Left lung (tissue), 10 donors: ENCODE measurements around the gene CACUL1. TPM values are rescaled to one million over a fixed set of nuclear protein-coding genes. Genes with fewer than 3 reads are reported as not detected.

ENCODE experiments used
- ATAC-seq: fragments of 200-7000 bp; cut with Tn5 transposase; one replicate; pipeline ENCODE4 v1.9.1; 2020; ENCODE audit warnings: moderate library complexity
- DNase-seq, 4 donors: peaks; one replicate each; pipeline ENCODE4 v3.0.0-alpha.2; 2013 to 2020
- H3K27ac ChIP-seq, 2 donors: fragments of 200-600 bp; sonication (generic) in 1 of 2; one replicate each; pipeline versions ENCODE4 v1.5.0 to v1.8.0; 2020 to 2021
- H3K27me3 ChIP-seq, 2 donors: fragments of 200-600 bp; sonication (generic) in 1 of 2; one replicate each; pipeline versions ENCODE4 v1.5.0 to v1.8.0; 2020 to 2021
- H3K36me3 ChIP-seq, 2 donors: fragments of 200-600 bp; sonication (generic) in 1 of 2; one replicate each; pipeline versions ENCODE4 v1.5.0 to v1.8.0; 2020 to 2021
- H3K4me1 ChIP-seq, 2 donors: fragments of 200-600 bp; one replicate each; pipeline ENCODE4 v1.8.0; 2021
- H3K4me3 ChIP-seq, 2 donors: fragments of 200-600 bp; sonication (generic) in 1 of 2; one replicate each; pipeline versions ENCODE4 v1.5.0 to v1.8.0; 2020 to 2021; ENCODE audit warnings: mild to moderate bottlenecking in 1 of 2
- H3K9me3 ChIP-seq, 2 donors: fragments of 200-600 bp; sonication (generic) in 1 of 2; one replicate each; pipeline versions ENCODE4 v1.5.0 to v1.8.0; 2020 to 2021
- CTCF ChIP-seq, 2 donors: fragments of 200-600 bp; sonication (generic) in 1 of 2; IDR thresholded peaks; one replicate each; pipeline versions ENCODE4 v1.5.0 to v1.8.0; 2021; ENCODE audit warnings: antibody characterized with exemption in 2 of 2
- intact Hi-C, 2 donors: fragments of 100-400 bp; cut with DNase I; formaldehyde crosslinking; loops; one replicate each; pipeline versions ENCODE4 v1.11.2 to v1.14.2; 2022
- polyA plus RNA-seq, 6 donors: library from polyadenylated mRNA; unstranded; fragments of 120-200 nt; gene quantifications; one replicate each; pipeline ENCODE4 v1.2.1, GENCODE V29; 2013; ENCODE audit not compliant: insufficient read length in 6 of 6
- total RNA-seq, 2 donors: library from RNA; stranded (reverse); fragmentation: NEBNext Ultra II Directional; extraction: Animal tissue kit (Norgen Biotek cat#: 25700); gene quantifications; one replicate each; pipeline ENCODE4 v1.2.1, GENCODE V29; 2021
- donor health status: DM: no; HTN: yes; CAD: no.
- donor health status: DM: no; HTN: no; CAD: no.

Gene CACUL1
- total and polyA plus RNA-seq, 8 donors: 35.1 to 46.1 (median 37.3) TPM

- peak overlapping the region in 1 of 2 donors; percentile 33 for H3K27ac ChIP-seq
These were observed 28.8 kb downstream of the CACUL1 start for GRCh38 chr10:118725886-118726500.

GRCh38 chr10:118723466-118723865 lies 31.3 kb downstream of the CACUL1 start:
- H3K36me3 ChIP-seq: no peaks in the 10 kb centered on the region
- ATAC-seq (no peak), DNase-seq (no peak)
- intact Hi-C loops: loop anchor here in 1 of 2 donors (5.0 kb wide), 1 partner anchor 156 kb away; no protein-coding TSS in a partner anchor
- no peak overlapping the region for H3K27ac ChIP-seq
- no peaks in the 10 kb centered on the region for H3K27me3 ChIP-seq
- H3K9me3 ChIP-seq: no peaks in the 10 kb centered on the region
- TF ChIP-seq CTCF (IDR thresholded peaks at IDR 0.05): no peak
- H3K4me3 ChIP-seq: no peak overlapping the region
- H3K4me1 ChIP-seq: peaks cover 13 to 38% of the 10 kb centered on the region in 2 donors

More at GRCh38 chr10:118725886-118726500, 28.8 kb downstream of the CACUL1 start:
- Histone ChIP-seq H3K9me3 (no peaks in the 10 kb centered on the region), H3K4me3 (no peak overlapping the region), H3K4me1 (peaks cover 16 to 63% of the 10 kb centered on the region in 2 donors), H3K27me3 (no peaks in the 10 kb centered on the region), H3K36me3 (no peaks in the 10 kb centered on the region)
- TF ChIP-seq CTCF (IDR thresholded peaks at IDR 0.05): no peak
- peak; percentile 20 for ATAC-seq
- DNase-seq: peak in 2 of 4 donors; percentile 20 to 37
- intact Hi-C loops: no loop called here

GRCh38 chr10:118721539-118721876 lies 33.3 kb downstream of the CACUL1 start:
- Histone ChIP-seq H3K27me3 (no peaks in the 10 kb centered on the region), H3K9me3 (no peaks in the 10 kb centered on the region), H3K27ac (no peak overlapping the region), H3K4me1 (peaks cover 10 to 21% of the 10 kb centered on the region in 2 donors), H3K4me3 (no peak overlapping the region), H3K36me3 (peaks cover 0 to 8% of the 10 kb centered on the region in 2 donors)
- ATAC-seq: no peak
- no peak for DNase-seq
- intact Hi-C loops: loop anchor here in 1 of 2 donors (5.0 kb wide), 1 partner anchor 154 kb away; no protein-coding TSS in a partner anchor
- TF ChIP-seq CTCF (IDR thresholded peaks at IDR 0.05): no peak

GRCh38 chr10:118720685-118721538 lies 33.9 kb downstream of the CACUL1 start:
- peaks cover 0 to 8% of the 10 kb centered on the region in 2 donors for H3K36me3 ChIP-seq
- peak; percentile 84 for ATAC-seq
- H3K27ac ChIP-seq: no peak overlapping the region
- DNase-seq: peak in 2 of 4 donors; percentile 37 to 62
- peak; percentile 75 to 79 for TF ChIP-seq CTCF (IDR thresholded peaks at IDR 0.05)
- intact Hi-C loops: loop anchor here in 1 of 2 donors (5.0 kb wide), 1 partner anchor 154 kb away; no protein-coding TSS in a partner anchor
- H3K4me1 ChIP-seq: peaks cover 4 to 15% of the 10 kb centered on the region in 2 donors
- H3K4me3 ChIP-seq: no peak overlapping the region
- H3K9me3 ChIP-seq: no peaks in the 10 kb centered on the region
- H3K27me3 ChIP-seq: no peaks in the 10 kb centered on the region

GRCh38 chr10:118714366-118714765 lies 40.4 kb downstream of the CACUL1 start:
- Histone ChIP-seq H3K4me1 (no peaks in the 10 kb centered on the region), H3K9me3 (no peaks in the 10 kb centered on the region), H3K4me3 (no peak overlapping the region), H3K27ac (no peak overlapping the region), H3K27me3 (no peaks in the 10 kb centered on the region), H3K36me3 (peaks cover 0 to 8% of the 10 kb centered on the region in 2 donors)
- intact Hi-C loops: no loop called here
- ATAC-seq (no peak), DNase-seq (no peak)
- TF ChIP-seq CTCF (IDR thresholded peaks at IDR 0.05): no peak
